GM18519 (cell line): ENCODE data around the gene ZNF322.

Source experiments
- ATAC-seq: cut with Tn5 transposase; IDR thresholded peaks from one replicate; pipeline ENCODE4 v1.9.1; 2021; ENCODE audit warnings: mild to moderate bottlenecking, moderate library complexity; ENCODE audit not compliant: unreplicated experiment, low FRiP score

The ZNF322 gene

DNA sequence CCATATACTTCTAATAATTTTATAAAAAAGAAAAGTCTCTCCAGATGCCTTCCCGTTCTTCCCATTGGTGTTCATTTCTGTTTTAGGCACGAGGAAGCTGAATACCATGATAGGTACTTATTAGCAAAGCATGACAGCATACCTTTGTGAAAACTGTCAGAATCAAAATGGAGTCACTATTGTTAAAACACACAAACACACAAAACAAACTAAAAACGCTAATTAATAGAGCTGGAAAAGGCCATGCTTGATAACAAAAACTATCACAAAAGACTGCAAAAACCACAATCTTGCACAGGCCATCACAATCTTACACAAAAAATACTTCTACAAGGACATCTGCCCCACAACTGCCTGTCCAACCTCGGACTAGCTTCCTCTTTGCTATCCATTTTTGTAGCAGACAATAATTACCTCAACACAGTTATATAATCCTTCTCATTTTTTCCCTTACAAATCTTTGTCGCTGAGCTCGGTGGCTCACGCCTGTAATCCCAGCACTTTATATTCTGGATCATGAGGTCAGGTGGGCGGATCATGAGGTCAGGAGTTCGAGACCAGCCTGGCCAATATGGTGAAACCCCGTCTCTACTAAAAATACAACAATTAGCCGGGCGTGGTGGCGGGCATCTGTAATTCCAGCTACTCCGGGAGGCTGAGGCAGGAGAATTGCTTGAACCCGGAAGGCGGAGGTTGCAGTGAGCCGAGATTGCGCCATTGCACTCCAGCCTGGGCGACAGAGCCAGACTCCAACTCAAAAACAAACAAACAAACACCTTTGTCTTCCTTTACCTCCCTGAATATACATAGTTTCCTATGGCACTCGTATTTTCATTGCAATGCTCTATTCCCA is 66.0 kb downstream of the ZNF322 start:
- ATAC-seq: no peak

DNA sequence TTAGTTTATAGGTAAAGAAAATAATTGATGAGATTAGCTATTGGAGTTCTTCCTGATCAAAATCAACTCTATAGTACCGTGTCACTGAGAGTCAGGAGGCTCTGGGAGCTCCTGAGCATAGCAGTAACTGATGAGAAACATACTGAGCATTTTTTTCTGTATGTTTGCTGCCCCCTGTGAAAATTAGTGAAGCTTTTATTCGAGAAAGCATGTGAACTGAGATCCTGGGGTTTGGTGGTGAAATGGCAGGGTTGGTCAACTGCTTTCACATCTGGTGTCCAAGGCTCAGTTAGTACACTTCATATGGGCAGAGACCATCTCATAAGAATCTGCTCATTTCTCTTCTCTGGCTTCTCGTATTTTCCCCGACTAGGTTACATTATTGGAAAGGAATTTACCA is 66.9 kb downstream of the ZNF322 start:
- ATAC-seq: no peak

DNA sequence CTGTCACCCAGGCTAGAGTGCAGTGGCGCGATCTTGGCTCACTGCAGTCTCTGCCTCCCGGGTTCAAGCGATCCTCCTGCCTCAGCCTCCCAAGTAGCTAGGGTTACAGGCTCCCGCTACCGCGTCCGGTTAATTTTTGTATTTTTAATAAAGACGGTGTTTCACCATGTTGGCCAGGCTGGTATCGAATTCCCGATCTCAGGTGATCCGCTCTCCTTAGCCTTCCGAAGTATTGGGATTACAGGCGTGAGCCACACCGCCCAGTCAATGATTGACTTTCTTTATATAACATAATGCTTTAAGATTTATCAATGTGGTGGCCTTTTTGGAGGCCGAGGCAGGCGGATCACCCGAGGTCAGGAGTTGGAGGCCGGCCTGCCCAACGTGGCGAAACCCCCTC is 70.6 kb downstream of the ZNF322 start:
- no peak for ATAC-seq
